ENCODE data around the gene KIF16B.

GRCh38 chr20:16581241-16581640 lies 8.0 kb upstream of the KIF16B start:
- TF ChIP-seq CTCF (IDR thresholded peaks at IDR 0.05; ENCODE audit: low read depth, low read length) (no peak), EZH2phosphoT487 (IDR thresholded peaks at IDR 0.05; ENCODE audit: low read depth) (no peak)
